Stimulated activated CD4-positive, alpha-beta T cell treated with anti-CD3 and anti-CD28 coated beads, TNF-alpha, amount 100 ng/mL, for 1 hour (primary cell): ENCODE measurements around the gene EPHB1.

Experiments used
- DNase-seq, 3 donors: peaks; one replicate each; pipeline ENCODE4 v3.0.0-alpha.2; 2020; ENCODE audit warnings: low read depth in 3 of 3, low spot score in 1 of 3

The EPHB1 gene

GRCh38 chr3:134877788-134878187, 82.7 kb downstream of the EPHB1 start:
- no peak for DNase-seq

GRCh38 chr3:134879990-134880389, 84.9 kb downstream of the EPHB1 start:
- no peak for DNase-seq

- DNase-seq: no peak
Measured at GRCh38 chr3:134880431-134880830, 85.4 kb downstream of the EPHB1 start.

GRCh38 chr3:134881305-134881704, 86.2 kb downstream of the EPHB1 start:
- no peak for DNase-seq

- no peak for DNase-seq
Measured at GRCh38 chr3:134883697-134884385, 88.8 kb downstream of the EPHB1 start.

GRCh38 chr3:134885877-134886621, 91.0 kb downstream of the EPHB1 start:
- DNase-seq: no peak

GRCh38 chr3:134886991-134887390, 91.9 kb downstream of the EPHB1 start:
- DNase-seq: no peak

- no peak for DNase-seq
Measured at GRCh38 chr3:134887536-134887935, 92.5 kb downstream of the EPHB1 start.

- no peak for DNase-seq
Measured at GRCh38 chr3:134892326-134892725, 97.3 kb downstream of the EPHB1 start.

GRCh38 chr3:134892761-134893160, 97.7 kb downstream of the EPHB1 start:
- no peak for DNase-seq

GRCh38 chr3:134894533-134894932, 99.5 kb downstream of the EPHB1 start:
- DNase-seq: no peak

GRCh38 chr3:134895181-134895580, 100.1 kb downstream of the EPHB1 start:
- no peak for DNase-seq

- no peak for DNase-seq
Measured at GRCh38 chr3:134896141-134896540, 101.1 kb downstream of the EPHB1 start.

- no peak for DNase-seq
Measured at GRCh38 chr3:134896696-134897095, 101.6 kb downstream of the EPHB1 start.

- DNase-seq: no peak
Measured at GRCh38 chr3:134897391-134898141, 102.5 kb downstream of the EPHB1 start.

GRCh38 chr3:134898181-134898754, 103.2 kb downstream of the EPHB1 start:
- no peak for DNase-seq

GRCh38 chr3:134899786-134900185, 104.7 kb downstream of the EPHB1 start:
- no peak for DNase-seq

GRCh38 chr3:134900482-134900881, 105.4 kb downstream of the EPHB1 start:
- DNase-seq: no peak

- DNase-seq: no peak
Measured at GRCh38 chr3:134901461-134901860, 106.4 kb downstream of the EPHB1 start.

GRCh38 chr3:134903837-134904236, 108.8 kb downstream of the EPHB1 start:
- DNase-seq: no peak

GRCh38 chr3:134904241-134904771, 109.2 kb downstream of the EPHB1 start:
- no peak for DNase-seq
